ENCODE measurements around the gene DCAF7.

- TF ChIP-seq POLR2A (IDR thresholded peaks at IDR 0.05) (no peak), CTCF (IDR thresholded peaks at IDR 0.05) (no peak)
These were observed 61.1 kb downstream of the DCAF7 start for GRCh38 chr17:63611354-63611753.
